C4-2B (cell line): Measurements from ENCODE around the gene BSN.

Source experiments
- CTCF ChIP-seq: fragments of 450-650 bp; conservative IDR thresholded peaks from 2 replicates; pipeline ENCODE4 v1.5.1; 2017; ENCODE audit warnings: mild to moderate bottlenecking
- ZFX ChIP-seq: fragments of 450-650 bp; IDR thresholded peaks from 2 replicates; pipeline ENCODE4 v1.6.1; 2017

GRCh38 chr3:49656541-49657112 lies 102.3 kb downstream of the BSN start:
- no peak for TF ChIP-seq CTCF
- no peak for TF ChIP-seq ZFX
